Astrocyte (in vitro differentiated cells and primary cell): ENCODE data around the gene CGN. TPM values are rescaled to one million over a fixed set of nuclear protein-coding genes. Genes with fewer than 3 reads are reported as not detected.

Experiments used
- DNase-seq: peaks from one replicate; pipeline ENCODE4 v3.0.0-alpha.2; 2010; ENCODE audit warnings: low read depth
- FAIRE-seq: peaks from 2 replicates; lab custom pipeline; 2011; peaks lifted over from hg19 to GRCh38; lab: Jason Lieb, UNC
- H2AFZ ChIP-seq: 2 replicates; pipeline ENCODE4 v1.6.0; 2012; ENCODE audit warnings: low read depth, low read length, inconsistent platforms
- H3K27ac ChIP-seq: 2 replicates; pipeline ENCODE4 v1.5.1; 2011; ENCODE audit warnings: low read depth, low read length, inconsistent platforms
- H3K27me3 ChIP-seq: 2 replicates; pipeline ENCODE4 v1.6.0; 2011; ENCODE audit warnings: low read length, inconsistent platforms; ENCODE audit not compliant: insufficient read depth
- H3K36me3 ChIP-seq: 2 replicates; pipeline ENCODE4 v1.5.1; 2011; ENCODE audit warnings: low read length, inconsistent platforms; ENCODE audit not compliant: insufficient read depth
- H3K4me1 ChIP-seq: 2 replicates; pipeline ENCODE4 v1.5.1; 2011; ENCODE audit warnings: low read length, inconsistent platforms; ENCODE audit not compliant: insufficient read depth
- H3K4me2 ChIP-seq: 2 replicates; pipeline ENCODE4 v1.6.0; 2012; ENCODE audit warnings: low read length, inconsistent platforms
- H3K4me3 ChIP-seq: 2 replicates; pipeline ENCODE4 v1.5.1; 2011; ENCODE audit warnings: low read depth, mild to moderate bottlenecking, low read length, inconsistent platforms; ENCODE audit not compliant: insufficient read depth
- H3K79me2 ChIP-seq: 2 replicates; pipeline ENCODE4 v1.6.0; 2012; ENCODE audit warnings: mild to moderate bottlenecking, low read length, inconsistent platforms; ENCODE audit not compliant: insufficient read depth
- H3K9ac ChIP-seq: 2 replicates; pipeline ENCODE4 v1.6.0; 2012; ENCODE audit warnings: mild to moderate bottlenecking, low read length, inconsistent platforms
- H3K9me3 ChIP-seq: 2 replicates; pipeline ENCODE4 v1.5.1; 2012; ENCODE audit warnings: low read depth, mild to moderate bottlenecking, low read length, inconsistent platforms; ENCODE audit not compliant: insufficient read depth
- H4K20me1 ChIP-seq: 2 replicates; pipeline ENCODE4 v1.6.0; 2012; ENCODE audit warnings: low read length, inconsistent platforms; ENCODE audit not compliant: insufficient read depth
- H3K27ac Mint-ChIP-seq: one replicate; pipeline ENCODE4 v1.8.0; 2021; ENCODE audit warnings: mild to moderate bottlenecking, mixed read lengths; ENCODE audit not compliant: unreplicated experiment
- H3K27me3 Mint-ChIP-seq: one replicate; pipeline ENCODE4 v1.8.0; 2021; ENCODE audit warnings: low read depth, mixed read lengths; ENCODE audit not compliant: unreplicated experiment
- H3K36me3 Mint-ChIP-seq: one replicate; pipeline ENCODE4 v1.8.0; 2021; ENCODE audit warnings: low read depth, mixed read lengths; ENCODE audit not compliant: unreplicated experiment
- H3K4me1 Mint-ChIP-seq: one replicate; pipeline ENCODE4 v1.8.0; 2021; ENCODE audit warnings: low read depth, mixed read lengths; ENCODE audit not compliant: unreplicated experiment
- H3K4me3 Mint-ChIP-seq: one replicate; pipeline ENCODE4 v1.8.0; 2021; ENCODE audit warnings: mild to moderate bottlenecking, moderate library complexity, mixed read lengths; ENCODE audit not compliant: unreplicated experiment
- H3K9me3 Mint-ChIP-seq: one replicate; pipeline ENCODE4 v1.8.0; 2021; ENCODE audit warnings: mild to moderate bottlenecking, mixed read lengths; ENCODE audit not compliant: unreplicated experiment
- EZH2 ChIP-seq: IDR thresholded peaks from 2 replicates; pipeline ENCODE4 v1.6.1; 2012; ENCODE audit warnings: mild to moderate bottlenecking, low read length, inconsistent platforms; ENCODE audit not compliant: insufficient read depth
- total RNA-seq: library from RNA; stranded (reverse); gene quantifications from 2 replicates; pipeline ENCODE4 v1.2.1, GENCODE V29; 2021
- TF ChIP-seq, protein P1 (sequence below): IDR thresholded peaks from 2 replicates; pipeline ENCODE4 v1.5.1; 2011; ENCODE audit warnings: low read depth, mild to moderate bottlenecking, inconsistent platforms, low read length, moderate library complexity; ENCODE audit not compliant: insufficient read depth

The CGN gene
- total RNA-seq, 1 donor from 2014 or later = 8.9 TPM

GRCh38 chr1:151478140-151478812 lies 32.9 kb upstream of the CGN start:
- peaks cover 5% of the 10 kb centered on the region for H3K9me3 Mint-ChIP-seq
- Histone ChIP-seq H3K9me3 (no peaks in the 10 kb centered on the region), H3K4me3 (no peak overlapping the region), H3K79me2 (no peaks in the 10 kb centered on the region), H3K9ac (no peak overlapping the region), H4K20me1 (no peaks in the 10 kb centered on the region), H3K4me1 (peaks cover 4% of the 10 kb centered on the region), H3K36me3 (no peaks in the 10 kb centered on the region), H3K27me3 (no peaks in the 10 kb centered on the region), H2AFZ (no peak overlapping the region), H3K27ac (no peak overlapping the region), H3K4me2 (no peak overlapping the region)
- TF ChIP-seq, protein P1, sequence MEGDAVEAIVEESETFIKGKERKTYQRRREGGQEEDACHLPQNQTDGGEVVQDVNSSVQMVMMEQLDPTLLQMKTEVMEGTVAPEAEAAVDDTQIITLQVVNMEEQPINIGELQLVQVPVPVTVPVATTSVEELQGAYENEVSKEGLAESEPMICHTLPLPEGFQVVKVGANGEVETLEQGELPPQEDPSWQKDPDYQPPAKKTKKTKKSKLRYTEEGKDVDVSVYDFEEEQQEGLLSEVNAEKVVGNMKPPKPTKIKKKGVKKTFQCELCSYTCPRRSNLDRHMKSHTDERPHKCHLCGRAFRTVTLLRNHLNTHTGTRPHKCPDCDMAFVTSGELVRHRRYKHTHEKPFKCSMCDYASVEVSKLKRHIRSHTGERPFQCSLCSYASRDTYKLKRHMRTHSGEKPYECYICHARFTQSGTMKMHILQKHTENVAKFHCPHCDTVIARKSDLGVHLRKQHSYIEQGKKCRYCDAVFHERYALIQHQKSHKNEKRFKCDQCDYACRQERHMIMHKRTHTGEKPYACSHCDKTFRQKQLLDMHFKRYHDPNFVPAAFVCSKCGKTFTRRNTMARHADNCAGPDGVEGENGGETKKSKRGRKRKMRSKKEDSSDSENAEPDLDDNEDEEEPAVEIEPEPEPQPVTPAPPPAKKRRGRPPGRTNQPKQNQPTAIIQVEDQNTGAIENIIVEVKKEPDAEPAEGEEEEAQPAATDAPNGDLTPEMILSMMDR = no peak
- no peak for TF ChIP-seq EZH2
- no peaks in the 10 kb centered on the region for H3K27me3 Mint-ChIP-seq
- H3K36me3 Mint-ChIP-seq = no peaks in the 10 kb centered on the region
- H3K4me1 Mint-ChIP-seq = peaks cover 16% of the 10 kb centered on the region
- H3K27ac Mint-ChIP-seq = no peak overlapping the region
- DNase-seq = no peak
- peak overlapping the region; percentile 41 for H3K4me3 Mint-ChIP-seq
- no peak for FAIRE-seq

GRCh38 chr1:151478923-151479322 lies 32.3 kb upstream of the CGN start:
- FAIRE-seq = no peak
- Mint-ChIP-seq H3K4me1 (peaks cover 16% of the 10 kb centered on the region), H3K36me3 (no peaks in the 10 kb centered on the region), H3K4me3 (no peak overlapping the region), H3K9me3 (peaks cover 5% of the 10 kb centered on the region), H3K27ac (no peak overlapping the region), H3K27me3 (no peaks in the 10 kb centered on the region)
- Histone ChIP-seq H3K9me3 (no peaks in the 10 kb centered on the region), H3K27ac (no peak overlapping the region), H3K4me2 (no peak overlapping the region), H3K27me3 (no peaks in the 10 kb centered on the region), H2AFZ (no peak overlapping the region), H3K79me2 (no peaks in the 10 kb centered on the region), H3K9ac (no peak overlapping the region), H3K36me3 (no peaks in the 10 kb centered on the region), H3K4me1 (no peaks in the 10 kb centered on the region), H4K20me1 (no peaks in the 10 kb centered on the region), H3K4me3 (no peak overlapping the region)
- TF ChIP-seq, protein P1 = no peak
- TF ChIP-seq EZH2 = no peak
- no peak for DNase-seq

- no peaks in the 10 kb centered on the region for H4K20me1 ChIP-seq
Measured at GRCh38 chr1:151479462-151479861, 31.7 kb upstream of the CGN start.

More at GRCh38 chr1:151479462-151479861, 31.7 kb upstream of the CGN start:
- H3K79me2 ChIP-seq = no peaks in the 10 kb centered on the region
- no peak overlapping the region for H2AFZ ChIP-seq
- no peaks in the 10 kb centered on the region for H3K27me3 ChIP-seq
- H3K36me3 Mint-ChIP-seq = no peaks in the 10 kb centered on the region
- no peak overlapping the region for H3K4me3 Mint-ChIP-seq
- H3K27ac Mint-ChIP-seq = no peak overlapping the region
- DNase-seq (no peak), FAIRE-seq (no peak)
- H3K27me3 Mint-ChIP-seq = peaks cover 3% of the 10 kb centered on the region
- no peak overlapping the region for H3K27ac ChIP-seq
- TF ChIP-seq, protein P1 = no peak
- TF ChIP-seq EZH2 = no peak
- no peaks in the 10 kb centered on the region for H3K36me3 ChIP-seq
- H3K9ac ChIP-seq = no peak overlapping the region
- no peak overlapping the region for H3K4me2 ChIP-seq
- H3K9me3 ChIP-seq = no peaks in the 10 kb centered on the region
- peaks cover 8% of the 10 kb centered on the region for H3K9me3 Mint-ChIP-seq
- no peak overlapping the region for H3K4me3 ChIP-seq
- H3K4me1 Mint-ChIP-seq = peaks cover 16% of the 10 kb centered on the region
- H3K4me1 ChIP-seq = no peaks in the 10 kb centered on the region
